Measurements from ENCODE around the gene HLA-E. TPM values are rescaled to one million over a fixed set of nuclear protein-coding genes. Genes with fewer than 3 reads are reported as not detected.
"Not testable (repeated sequence)": the region's sequence is repeated elsewhere in the genome, so short reads cannot be mapped to it uniquely, and the experiment has no call there.

Gene HLA-E
- total RNA-seq, 4 donors from 2014 or later, result 313 to 404 (median 383) TPM

DNA sequence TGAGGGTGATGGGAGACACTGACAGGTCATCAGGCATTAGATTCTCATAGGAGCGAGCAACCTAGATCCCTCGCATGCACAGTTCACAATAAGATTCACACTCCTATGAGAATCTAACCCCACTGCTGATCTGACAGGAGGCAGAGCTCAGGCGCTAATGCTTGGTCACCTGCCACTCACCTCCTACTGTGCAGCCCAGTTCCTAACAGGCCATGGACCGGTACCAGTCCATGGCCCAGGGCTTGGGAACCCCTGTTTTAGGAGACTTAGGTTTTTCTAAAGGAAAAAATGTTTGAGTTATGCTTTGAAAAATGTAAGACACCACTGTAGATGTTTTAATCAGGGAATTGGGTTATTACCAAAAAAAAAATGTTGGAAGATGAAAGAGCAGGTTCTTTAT lies 6.7 kb downstream of the HLA-E start:
- no peaks in the 10 kb centered on the region for H3K9me3 ChIP-seq
- no peak for DNase-seq
- H3K27me3 ChIP-seq, result no peaks in the 10 kb centered on the region
- TF ChIP-seq POLR2A (IDR thresholded peaks at IDR 0.05), result no peak
- TF ChIP-seq, protein P1, sequence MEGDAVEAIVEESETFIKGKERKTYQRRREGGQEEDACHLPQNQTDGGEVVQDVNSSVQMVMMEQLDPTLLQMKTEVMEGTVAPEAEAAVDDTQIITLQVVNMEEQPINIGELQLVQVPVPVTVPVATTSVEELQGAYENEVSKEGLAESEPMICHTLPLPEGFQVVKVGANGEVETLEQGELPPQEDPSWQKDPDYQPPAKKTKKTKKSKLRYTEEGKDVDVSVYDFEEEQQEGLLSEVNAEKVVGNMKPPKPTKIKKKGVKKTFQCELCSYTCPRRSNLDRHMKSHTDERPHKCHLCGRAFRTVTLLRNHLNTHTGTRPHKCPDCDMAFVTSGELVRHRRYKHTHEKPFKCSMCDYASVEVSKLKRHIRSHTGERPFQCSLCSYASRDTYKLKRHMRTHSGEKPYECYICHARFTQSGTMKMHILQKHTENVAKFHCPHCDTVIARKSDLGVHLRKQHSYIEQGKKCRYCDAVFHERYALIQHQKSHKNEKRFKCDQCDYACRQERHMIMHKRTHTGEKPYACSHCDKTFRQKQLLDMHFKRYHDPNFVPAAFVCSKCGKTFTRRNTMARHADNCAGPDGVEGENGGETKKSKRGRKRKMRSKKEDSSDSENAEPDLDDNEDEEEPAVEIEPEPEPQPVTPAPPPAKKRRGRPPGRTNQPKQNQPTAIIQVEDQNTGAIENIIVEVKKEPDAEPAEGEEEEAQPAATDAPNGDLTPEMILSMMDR (IDR thresholded peaks at IDR 0.05), result no peak
- H3K36me3 ChIP-seq, result peaks cover 0 to 35% (median 4%) of the 10 kb centered on the region in 3 donors
- H3K4me1 ChIP-seq, result peaks cover 0 to 31% (median 20%) of the 10 kb centered on the region in 4 donors
- H3K4me3 ChIP-seq, result no peak overlapping the region
- peak overlapping the region in 1 of 4 donors; percentile 22 for H3K27ac ChIP-seq

DNA sequence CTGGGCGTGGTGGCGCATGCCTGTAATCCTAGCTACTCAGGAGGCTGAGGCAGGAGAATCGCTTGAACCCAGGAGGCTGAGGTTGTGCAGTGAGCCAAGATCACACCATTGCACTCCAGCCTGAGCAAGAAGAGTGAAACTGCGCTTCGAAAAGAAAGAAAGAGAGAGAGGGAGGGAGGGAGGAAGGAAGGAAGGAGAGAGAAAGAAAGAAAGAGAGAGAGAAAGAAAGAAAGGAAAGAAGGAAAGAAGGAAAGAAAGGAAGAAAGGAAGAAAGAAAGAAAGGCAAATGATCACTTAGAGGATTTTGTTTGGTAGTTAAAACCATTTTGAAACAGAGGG lies 7.9 kb downstream of the HLA-E start:
- peaks cover 0 to 18% (median 9%) of the 10 kb centered on the region in 4 donors for H3K4me1 ChIP-seq
- not testable (repeated sequence) for H3K4me3 ChIP-seq, H3K27ac ChIP-seq, DNase-seq, H3K27me3 ChIP-seq, H3K9me3 ChIP-seq
- peaks cover 0 to 23% (median 4%) of the 10 kb centered on the region in 3 donors for H3K36me3 ChIP-seq

DNA sequence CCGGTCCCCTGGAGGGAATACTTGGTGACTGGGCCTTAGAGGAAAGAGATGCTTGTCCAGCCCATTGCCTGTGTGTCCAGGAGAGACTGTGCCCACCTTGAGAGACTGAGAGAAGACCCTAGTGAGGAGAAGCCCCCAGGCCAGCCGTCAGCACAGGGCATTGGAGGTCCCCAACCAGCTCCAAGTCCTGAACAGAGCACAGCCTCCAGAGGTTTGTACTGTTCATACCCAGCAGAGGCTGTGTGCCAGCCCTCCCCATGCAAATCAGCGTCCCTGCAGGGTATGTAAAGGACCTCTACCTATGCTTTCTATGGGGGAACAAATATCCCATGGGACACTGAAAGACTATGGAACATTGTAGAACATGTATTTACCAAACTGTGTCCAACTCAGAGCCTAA lies 8.4 kb downstream of the HLA-E start:
- TF ChIP-seq, protein P1 (IDR thresholded peaks at IDR 0.05), result no peak
- TF ChIP-seq POLR2A (IDR thresholded peaks at IDR 0.05), result no peak
- Histone ChIP-seq H3K27me3 (no peaks in the 10 kb centered on the region), H3K4me1 (peaks cover 0 to 15% (median 7%) of the 10 kb centered on the region in 4 donors), H3K27ac (no peak overlapping the region), H3K4me3 (no peak overlapping the region), H3K36me3 (peaks cover 0 to 18% (median 4%) of the 10 kb centered on the region in 3 donors), H3K9me3 (no peaks in the 10 kb centered on the region)
- no peak for DNase-seq

DNA sequence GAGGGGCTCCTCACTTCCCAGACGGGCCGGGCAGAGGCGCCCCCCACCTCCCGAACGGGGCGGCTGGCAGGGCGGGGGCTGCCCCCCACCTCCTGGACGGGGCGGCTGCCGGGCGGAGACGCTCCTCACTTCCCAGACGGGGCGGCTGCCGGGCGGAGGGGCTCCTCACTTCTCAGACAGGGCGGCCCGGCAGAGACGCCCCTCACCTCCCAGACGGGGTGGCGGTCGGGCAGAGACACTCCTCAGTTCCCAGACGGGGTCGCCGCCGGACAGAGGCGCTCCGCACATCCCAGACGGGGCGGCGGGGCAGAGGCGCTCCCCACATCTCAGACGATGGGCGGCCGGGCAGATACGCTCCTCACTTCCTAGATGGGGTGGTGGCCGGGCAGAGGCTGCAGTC lies 9.4 kb downstream of the HLA-E start:
- not testable (repeated sequence) for H3K27ac ChIP-seq

DNA sequence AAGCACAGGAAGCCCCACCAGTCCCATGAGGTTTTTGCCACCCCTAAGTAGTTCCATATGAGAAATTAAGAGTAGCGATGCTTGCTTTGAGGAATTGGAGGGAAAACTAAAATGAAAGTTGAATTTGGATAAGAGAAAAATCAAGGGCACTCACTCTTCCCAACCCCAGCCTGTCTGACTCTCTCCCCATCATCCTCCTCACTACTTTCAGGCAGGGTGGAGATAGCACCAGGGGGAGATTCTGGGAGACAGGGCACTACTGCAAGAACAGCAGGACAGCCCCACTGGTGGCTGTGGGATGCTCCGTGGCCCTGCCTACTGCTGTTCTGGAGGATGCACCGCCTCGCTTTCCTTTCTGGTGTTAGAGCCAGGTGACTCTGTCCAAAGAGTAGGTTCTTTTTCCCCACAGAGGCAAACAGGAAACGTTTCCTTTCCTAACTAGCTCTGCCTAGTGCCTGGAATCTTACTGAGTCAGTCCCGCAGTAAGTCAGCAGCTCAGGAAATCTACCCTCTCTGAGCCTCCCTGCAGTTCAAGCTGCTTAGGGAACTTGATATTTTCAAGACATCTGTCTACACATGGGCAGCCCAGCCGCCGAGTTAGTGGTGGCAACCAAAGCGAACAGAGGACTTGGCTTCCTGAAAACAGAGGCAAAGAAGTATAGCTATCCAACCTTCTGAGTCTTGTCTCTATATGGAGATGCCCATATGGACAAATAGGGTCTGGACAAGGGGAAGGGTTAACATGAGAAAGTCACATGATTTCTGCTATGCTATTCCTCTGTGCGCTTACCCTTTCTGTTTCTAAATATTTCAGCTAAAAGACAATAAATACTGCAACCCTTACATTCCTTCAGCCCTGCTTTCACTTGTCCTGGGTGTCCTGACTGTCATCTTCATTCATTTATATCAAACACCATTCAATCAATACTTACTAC lies 11.4 kb downstream of the HLA-E start:
- Histone ChIP-seq H3K27me3 (no peaks in the 10 kb centered on the region), H3K27ac (peak overlapping the region; percentile 0 to 57 (median 18)), H3K9me3 (no peaks in the 10 kb centered on the region), H3K4me1 (no peaks in the 10 kb centered on the region), H3K36me3 (no peaks in the 10 kb centered on the region), H3K4me3 (peak overlapping the region in 1 of 4 donors; percentile 12)
- TF ChIP-seq, protein P1 (IDR thresholded peaks at IDR 0.05), result no peak
- no peak for TF ChIP-seq POLR2A (IDR thresholded peaks at IDR 0.05)
- peak in 1 of 3 donors; percentile 52 for DNase-seq

More for the DNA sequence above, 9.4 kb downstream of the HLA-E start:
- not testable (repeated sequence) for DNase-seq, H3K27me3 ChIP-seq, H3K9me3 ChIP-seq, H3K4me1 ChIP-seq, H3K4me3 ChIP-seq, H3K36me3 ChIP-seq

DNA sequence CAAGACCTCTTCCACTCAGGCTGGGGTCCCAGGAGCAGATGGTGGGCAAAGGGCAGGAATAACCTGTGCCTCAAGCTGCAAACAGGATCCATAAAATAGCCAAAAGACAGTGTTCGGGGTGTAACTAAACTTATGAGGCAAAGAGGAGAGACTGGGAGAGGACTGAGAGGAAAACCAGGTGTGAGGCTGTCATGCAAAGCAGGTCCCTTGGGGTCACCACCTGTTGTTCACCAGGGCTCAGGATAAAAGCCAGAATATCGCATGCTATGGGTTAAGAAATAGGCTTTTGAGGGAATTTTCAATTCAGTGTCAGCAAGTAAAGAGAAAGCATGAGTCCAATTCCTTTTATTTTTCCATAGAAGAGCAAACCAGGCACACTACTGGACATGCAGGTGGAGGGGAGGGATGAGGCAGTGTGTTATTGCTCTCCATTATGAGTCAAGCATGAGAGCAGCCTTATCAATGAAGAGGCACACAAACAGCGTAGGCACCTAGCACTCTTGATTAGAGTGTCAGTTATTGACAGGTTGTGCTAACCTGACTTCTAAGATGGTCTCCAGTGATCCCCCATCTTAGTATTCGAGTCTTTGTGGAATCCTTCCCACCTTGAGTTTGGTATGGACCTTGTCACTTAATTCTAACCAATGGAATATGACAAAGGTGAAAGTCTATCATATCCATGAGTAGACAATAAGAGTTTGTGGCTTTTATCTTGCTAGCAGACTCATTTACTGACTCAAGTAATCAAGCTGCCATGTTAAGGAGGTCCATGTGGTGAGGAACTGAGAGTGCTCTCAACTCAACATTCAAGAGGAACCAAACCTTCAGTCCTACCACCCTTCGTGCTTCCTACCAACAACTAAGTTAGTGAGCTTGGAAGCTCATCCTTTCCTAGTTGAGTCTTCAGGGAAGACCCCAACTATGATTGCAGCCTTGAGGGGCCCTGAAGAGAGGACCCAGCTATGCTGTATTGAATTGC lies 18.8 kb downstream of the HLA-E start:
- Histone ChIP-seq H3K4me3 (no peak overlapping the region), H3K4me1 (peaks cover 0 to 24% (median 4%) of the 10 kb centered on the region in 4 donors), H3K36me3 (no peaks in the 10 kb centered on the region), H3K27ac (peak overlapping the region; percentile 3 to 85 (median 67)), H3K9me3 (no peaks in the 10 kb centered on the region), H3K27me3 (no peaks in the 10 kb centered on the region)
- no peak for TF ChIP-seq POLR2A (IDR thresholded peaks at IDR 0.05)
- TF ChIP-seq, protein P1 (IDR thresholded peaks at IDR 0.05), result no peak
- no peak for DNase-seq
